Muscle of leg (tissue), 11 donors: ENCODE measurements around the gene SBNO1. TPM values are rescaled to one million over a fixed set of nuclear protein-coding genes. Genes with fewer than 3 reads are reported as not detected.
"Not testable (repeated sequence)": the region's sequence is repeated elsewhere in the genome, so short reads cannot be mapped to it uniquely, and the experiment has no call there.

Experiments
- DNase-seq: peaks from one replicate; pipeline ENCODE4 v3.0.0; 2013
- H3K27ac ChIP-seq: one replicate; pipeline ENCODE4 v1.5.1; 2013; ENCODE audit warnings: mild to moderate bottlenecking, low read length, control low read depth
- H3K27me3 ChIP-seq: one replicate; pipeline ENCODE4 v1.6.1; 2013; ENCODE audit warnings: low read length; ENCODE audit not compliant: control insufficient read depth, insufficient read depth
- H3K36me3 ChIP-seq: one replicate; pipeline ENCODE4 v1.6.1; 2013; ENCODE audit warnings: low read length; ENCODE audit not compliant: control insufficient read depth, insufficient read depth
- H3K4me1 ChIP-seq: one replicate; pipeline ENCODE4 v1.6.1; 2013; ENCODE audit warnings: low read length; ENCODE audit not compliant: control insufficient read depth, insufficient read depth
- H3K4me3 ChIP-seq: one replicate; pipeline ENCODE4 v1.5.1; 2013; ENCODE audit warnings: low read length, control low read depth
- H3K9me3 ChIP-seq: replicated peaks from 2 replicates; pipeline ENCODE4 v1.6.1; 2013; ENCODE audit warnings: low read depth, low read length; ENCODE audit not compliant: control insufficient read depth
- WGBS: methylation state at CpG from one replicate; pipeline ENCODE4 v1.1.5; 2013; ENCODE audit warnings: missing lambda C conversion rate; ENCODE audit not compliant: insufficient coverage; 5-methylcytosine and 5-hydroxymethylcytosine counted together
- polyA plus RNA-seq, 8 donors: library from polyadenylated mRNA; unstranded; fragments of 120-200 nt; gene quantifications; one replicate each; pipeline versions ENCODE4 v1.2.1 to v1.2.3, GENCODE V29; 2013; ENCODE audit warnings: inconsistent platforms in 1 of 8, low replicate concordance in 1 of 8; ENCODE audit not compliant: insufficient read length in 8 of 8, insufficient read depth in 1 of 8
- total RNA-seq: library from RNA; stranded (reverse); fragments of 120-200 nt; gene quantifications from one replicate; pipeline ENCODE4 v1.2.4, GENCODE V29; 2013

Gene SBNO1
- total and polyA plus RNA-seq, 9 donors = 9.8 to 19.9 (median 16.2) TPM

DNA sequence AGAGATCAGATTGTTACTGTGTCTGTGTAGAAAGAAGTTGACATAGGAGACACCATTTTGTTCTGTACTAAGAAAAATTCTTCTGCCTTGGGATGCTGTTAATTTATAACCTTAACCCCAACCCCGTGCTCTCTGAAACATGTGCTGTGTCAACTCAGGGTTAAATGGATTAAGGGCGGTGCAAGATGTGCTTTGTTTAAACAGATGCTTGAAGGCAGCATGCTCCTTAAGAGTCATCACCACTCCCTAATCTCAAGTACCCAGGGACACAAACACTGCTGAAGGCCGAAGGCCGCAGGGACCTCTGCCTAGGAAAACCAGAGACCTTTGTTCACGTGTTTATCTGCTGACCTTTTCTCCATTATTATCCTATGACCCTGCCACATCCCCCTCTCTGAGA lies 7.8 kb upstream of the SBNO1 start:
- H3K27ac ChIP-seq, DNase-seq, H3K4me1 ChIP-seq, H3K27me3 ChIP-seq, H3K36me3 ChIP-seq, H3K9me3 ChIP-seq, H3K4me3 ChIP-seq: not testable (repeated sequence)
- WGBS = no CpG with 5 or more reads among the region's 5 CpGs

- not testable (repeated sequence) for H3K9me3 ChIP-seq, H3K4me3 ChIP-seq, DNase-seq, H3K4me1 ChIP-seq, H3K27ac ChIP-seq, H3K27me3 ChIP-seq, H3K36me3 ChIP-seq
- WGBS = 92% methylated on average over 43 of the region's 48 CpGs
These were observed 7.2 kb upstream of the SBNO1 start for GRCh38 chr12:123371667-123372368.

DNA sequence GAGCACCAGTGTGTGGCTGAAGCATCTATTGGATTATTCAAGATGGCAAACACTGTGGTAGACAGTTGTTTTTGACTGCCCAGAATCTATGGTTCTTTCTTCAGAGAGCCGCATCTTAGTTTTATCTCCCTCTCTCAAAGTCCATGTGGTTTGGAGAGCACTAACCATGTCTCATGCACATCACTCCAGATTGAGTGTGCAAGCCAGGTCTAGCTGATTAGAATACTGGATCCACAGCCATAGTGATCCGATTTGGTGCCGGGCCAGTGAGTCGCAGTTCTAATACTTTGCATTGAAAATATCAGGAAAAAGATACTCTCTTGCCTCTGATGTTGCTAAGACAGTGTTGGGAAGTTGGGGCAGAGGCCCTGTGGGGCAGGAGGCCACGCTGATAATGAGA lies 4.6 kb upstream of the SBNO1 start:
- H3K27me3 ChIP-seq = no peaks in the 10 kb centered on the region
- H3K4me1 ChIP-seq = peaks cover 5% of the 10 kb centered on the region
- WGBS = 92% methylated on average over 5 of the region's 5 CpGs
- no peak for DNase-seq
- H3K27ac ChIP-seq = no peak overlapping the region
- no peak overlapping the region for H3K4me3 ChIP-seq
- H3K9me3 ChIP-seq = no peaks in the 10 kb centered on the region
- H3K36me3 ChIP-seq = no peaks in the 10 kb centered on the region

DNA sequence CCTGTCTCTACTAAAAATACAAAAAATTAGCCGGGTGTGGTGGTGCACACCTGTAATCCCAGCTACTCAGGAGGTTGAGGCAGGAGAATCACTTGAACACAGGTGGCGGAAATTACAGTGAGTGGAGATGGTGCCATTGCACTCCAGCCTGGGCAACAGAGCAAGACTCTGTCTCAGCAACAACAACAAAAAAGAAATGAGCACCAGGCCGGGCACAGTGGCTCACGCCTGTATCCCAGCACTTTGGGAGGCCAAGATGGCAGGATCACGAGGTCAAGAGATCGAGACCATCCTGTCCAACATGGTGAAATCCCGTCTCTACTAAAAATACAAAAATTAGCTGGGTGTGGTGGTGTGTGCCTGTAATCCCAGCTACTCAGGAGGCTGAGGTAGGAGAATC lies 3.8 kb upstream of the SBNO1 start:
- H3K27me3 ChIP-seq, DNase-seq, H3K4me1 ChIP-seq, H3K27ac ChIP-seq, H3K4me3 ChIP-seq, H3K36me3 ChIP-seq, H3K9me3 ChIP-seq: not testable (repeated sequence)
- WGBS = 100% methylated on average over 1 of the region's 7 CpGs

DNA sequence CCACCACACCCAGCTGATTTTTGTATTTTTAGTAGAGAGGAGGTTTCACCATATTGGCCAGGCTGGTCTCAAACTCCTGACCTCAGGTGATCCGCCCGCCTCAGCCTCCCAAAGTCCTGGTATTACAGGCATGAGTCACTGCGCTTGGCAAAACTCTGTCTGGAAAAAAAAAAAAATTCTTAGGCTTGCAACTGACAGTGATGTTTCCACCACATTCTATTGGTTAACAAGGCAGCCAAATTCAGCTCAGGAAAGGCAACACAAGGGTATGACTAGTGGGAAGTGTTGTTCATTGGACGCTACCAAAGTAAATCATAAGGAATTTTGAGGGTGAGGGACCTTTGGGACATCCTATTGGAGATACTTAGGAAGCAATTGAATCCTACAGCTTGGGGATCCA lies 2.9 kb upstream of the SBNO1 start:
- no peak for DNase-seq
- Histone ChIP-seq H3K36me3 (no peaks in the 10 kb centered on the region), H3K27ac (no peak overlapping the region), H3K9me3 (no peaks in the 10 kb centered on the region), H3K4me3 (no peak overlapping the region), H3K27me3 (no peaks in the 10 kb centered on the region), H3K4me1 (peaks cover 12% of the 10 kb centered on the region)
- no CpG with 5 or more reads among the region's 4 CpGs for WGBS

DNA sequence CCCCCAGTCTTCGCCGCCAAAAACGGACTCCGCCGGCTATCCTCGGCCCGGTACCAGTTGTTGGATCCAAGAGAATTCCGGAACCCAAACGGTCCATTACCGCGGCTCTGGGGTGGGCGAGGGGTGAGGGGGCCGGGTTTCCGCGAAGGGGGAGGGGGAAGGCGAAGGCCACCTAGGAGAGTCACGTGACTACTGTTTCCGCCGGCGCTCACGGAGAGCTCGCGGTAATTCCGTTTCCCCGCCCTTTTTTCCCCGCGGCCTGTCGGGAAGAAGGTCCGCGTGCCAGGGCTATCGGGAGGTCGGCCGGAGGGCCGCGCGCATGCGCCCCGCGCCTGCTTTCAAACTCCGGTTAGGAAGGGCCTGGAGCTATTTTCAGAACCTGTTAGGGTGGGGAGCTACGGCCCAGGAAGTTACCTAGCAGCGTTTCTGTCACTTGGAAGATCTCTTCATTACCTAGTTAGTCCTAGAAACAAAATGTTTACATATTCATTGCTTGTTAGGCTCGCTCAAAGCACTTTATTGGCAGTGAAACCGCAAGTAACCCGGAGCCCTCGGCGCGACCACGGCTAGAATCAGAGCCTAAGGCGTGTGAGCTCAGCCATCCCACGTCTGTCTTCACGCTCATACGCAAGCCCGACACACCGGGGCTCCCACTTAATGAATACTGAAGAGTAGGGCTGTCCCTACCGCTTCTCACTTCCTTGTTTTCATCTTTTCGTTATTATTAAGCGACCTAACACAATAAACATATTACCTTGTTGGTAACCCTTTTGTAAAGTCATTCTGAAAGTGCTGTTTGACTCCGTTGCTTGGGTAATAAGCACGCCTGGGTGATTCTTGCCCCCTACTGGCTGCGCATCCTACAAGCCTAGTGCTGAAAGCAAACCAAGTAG lies 624 bp upstream of the SBNO1 start:
- no peaks in the 10 kb centered on the region for H3K9me3 ChIP-seq
- H3K4me1 ChIP-seq = peaks cover 15% of the 10 kb centered on the region
- DNase-seq = peak; percentile 100
- no peaks in the 10 kb centered on the region for H3K27me3 ChIP-seq
- WGBS = 0% methylated on average over 31 of the region's 61 CpGs
- no peaks in the 10 kb centered on the region for H3K36me3 ChIP-seq
- peak overlapping the region; percentile 98 for H3K27ac ChIP-seq
- peak overlapping the region; percentile 91 for H3K4me3 ChIP-seq

- H3K4me3 ChIP-seq = peak overlapping the region; percentile 91
- no peaks in the 10 kb centered on the region for H3K27me3 ChIP-seq
- no peaks in the 10 kb centered on the region for H3K36me3 ChIP-seq
- DNase-seq = peak; percentile 20
- peak overlapping the region; percentile 85 for H3K27ac ChIP-seq
- under 1% methylated on average over 49 of the region's 62 CpGs for WGBS
- H3K9me3 ChIP-seq = no peaks in the 10 kb centered on the region
- peaks cover 15% of the 10 kb centered on the region for H3K4me1 ChIP-seq
These were observed 711 bp downstream of the SBNO1 start for GRCh38 chr12:123363740-123364531.

- no peaks in the 10 kb centered on the region for H3K27me3 ChIP-seq
- H3K36me3 ChIP-seq = no peaks in the 10 kb centered on the region
- peak; percentile 30 for DNase-seq
- 0% methylated on average over 7 of the region's 9 CpGs for WGBS
- no peaks in the 10 kb centered on the region for H3K9me3 ChIP-seq
- peaks cover 15% of the 10 kb centered on the region for H3K4me1 ChIP-seq
- H3K27ac ChIP-seq = peak overlapping the region; percentile 85
- H3K4me3 ChIP-seq = peak overlapping the region; percentile 91
These were observed 1.3 kb downstream of the SBNO1 start for GRCh38 chr12:123363390-123363739.

DNA sequence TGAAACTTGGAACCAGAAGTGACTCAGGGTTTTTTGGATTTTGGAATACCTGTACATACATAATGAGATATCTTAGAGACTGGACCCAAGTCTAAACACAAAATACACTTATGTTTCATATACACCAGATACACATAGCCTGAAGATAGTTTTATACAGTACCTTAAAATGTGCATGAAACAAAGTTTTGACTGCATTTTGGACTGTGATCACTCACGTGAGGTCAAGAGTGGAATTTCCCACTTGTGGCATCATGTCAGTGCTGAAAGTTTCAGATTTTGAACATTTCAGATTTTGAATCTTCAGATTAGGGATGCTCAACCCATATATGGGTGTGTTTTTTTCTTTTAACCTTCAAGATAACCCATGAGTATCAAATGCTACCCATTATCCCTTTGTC lies 6.6 kb downstream of the SBNO1 start:
- no peak overlapping the region for H3K4me3 ChIP-seq
- H3K9me3 ChIP-seq = no peaks in the 10 kb centered on the region
- DNase-seq = no peak
- peaks cover 7% of the 10 kb centered on the region for H3K4me1 ChIP-seq
- WGBS = 80% methylated on average over 1 of the region's 1 CpG
- no peaks in the 10 kb centered on the region for H3K27me3 ChIP-seq
- H3K27ac ChIP-seq = no peak overlapping the region
- peaks cover 3% of the 10 kb centered on the region for H3K36me3 ChIP-seq

DNA sequence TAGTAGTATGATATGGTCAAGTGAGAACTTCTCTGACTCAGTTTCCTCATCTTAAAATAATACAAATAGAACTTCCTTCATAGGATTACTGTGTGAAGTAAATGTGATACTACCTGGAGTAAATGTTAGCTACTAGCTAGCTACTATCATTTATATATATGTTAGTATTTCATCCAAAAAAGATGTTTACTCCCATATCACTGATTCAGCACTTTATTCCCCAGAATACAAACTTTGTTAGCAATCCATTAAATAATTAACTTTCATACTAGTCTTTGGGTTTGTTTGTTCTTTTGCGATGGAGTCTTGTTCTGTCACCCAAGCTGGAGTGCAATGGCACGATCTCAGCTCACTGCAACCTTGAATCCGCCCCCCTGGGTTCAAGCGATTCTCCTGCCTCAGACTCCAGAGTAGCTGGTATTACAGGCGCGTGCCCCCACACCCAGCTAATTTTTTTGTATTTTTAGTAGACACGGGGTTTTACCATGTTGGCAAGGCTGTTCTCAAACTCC lies 8.4 kb downstream of the SBNO1 start:
- Histone ChIP-seq H3K4me3 (no peak overlapping the region), H3K36me3 (peaks cover 3% of the 10 kb centered on the region), H3K27me3 (no peaks in the 10 kb centered on the region), H3K27ac (no peak overlapping the region), H3K4me1 (no peaks in the 10 kb centered on the region), H3K9me3 (no peaks in the 10 kb centered on the region)
- 97% methylated on average over 5 of the region's 7 CpGs for WGBS
- no peak for DNase-seq
